ENCODE data around the gene VPS36. TPM values are rescaled to one million over a fixed set of nuclear protein-coding genes. Genes with fewer than 3 reads are reported as not detected.

The VPS36 gene
- total and polyA plus RNA-seq, 9 of the 15 experiments (the other 6 are each of a cell fraction or from before 2014, with no cell fraction given), result 8.4 to 30.6 (median 23.7) TPM

- TF ChIP-seq CHAMP1 (IDR thresholded peaks at IDR 0.05), result no peak
- peak; percentile 61 for TF ChIP-seq SMAD1 (IDR thresholded peaks at IDR 0.05; ENCODE audit: low read depth, low read length, partially characterized antibody)
- TF ChIP-seq PML (IDR thresholded peaks at IDR 0.05; ENCODE audit: low read length), result 0 out of 2 replicates have a peak, but pooled peaks have one; percentile 33
- TF ChIP-seq ZNF24 (IDR thresholded peaks at IDR 0.05), result no peak
- TF ChIP-seq HDGF (IDR thresholded peaks at IDR 0.05), result peak; percentile 34; the same call in 1 of the 2 replicates
- TF ChIP-seq ASH1L (IDR thresholded peaks at IDR 0.05; ENCODE audit: borderline replicate concordance, low read depth, partially characterized antibody), result peak; percentile 69
- peak; percentile 71 for TF ChIP-seq POLR2B (IDR thresholded peaks at IDR 0.05; ENCODE audit: low read depth, partially characterized antibody)
- TF ChIP-seq POLR2G (IDR thresholded peaks at IDR 0.05; ENCODE audit: low read depth, low read length), result peak; percentile 98
- TF ChIP-seq TRIM24 (IDR thresholded peaks at IDR 0.05), result peak in 1 of 2 experiments; percentile 15; a peak in 1 of 4 replicates
- TF ChIP-seq FOS (IDR thresholded peaks at IDR 0.05; ENCODE audit: extremely low read depth, insufficient read length), result peak; percentile 81
- TF ChIP-seq, protein P1, sequence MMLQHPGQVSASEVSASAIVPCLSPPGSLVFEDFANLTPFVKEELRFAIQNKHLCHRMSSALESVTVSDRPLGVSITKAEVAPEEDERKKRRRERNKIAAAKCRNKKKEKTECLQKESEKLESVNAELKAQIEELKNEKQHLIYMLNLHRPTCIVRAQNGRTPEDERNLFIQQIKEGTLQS (IDR thresholded peaks at IDR 0.05), result no peak
- TF ChIP-seq, protein P1 (CRISPR knock-in tag; conservative IDR thresholded peaks at IDR 0.05), result no peak
- peak; percentile 13; the same call in 1 of the 2 replicates for TF ChIP-seq SIN3B (IDR thresholded peaks at IDR 0.05; ENCODE audit: low read depth)
- TF ChIP-seq, protein P2, sequence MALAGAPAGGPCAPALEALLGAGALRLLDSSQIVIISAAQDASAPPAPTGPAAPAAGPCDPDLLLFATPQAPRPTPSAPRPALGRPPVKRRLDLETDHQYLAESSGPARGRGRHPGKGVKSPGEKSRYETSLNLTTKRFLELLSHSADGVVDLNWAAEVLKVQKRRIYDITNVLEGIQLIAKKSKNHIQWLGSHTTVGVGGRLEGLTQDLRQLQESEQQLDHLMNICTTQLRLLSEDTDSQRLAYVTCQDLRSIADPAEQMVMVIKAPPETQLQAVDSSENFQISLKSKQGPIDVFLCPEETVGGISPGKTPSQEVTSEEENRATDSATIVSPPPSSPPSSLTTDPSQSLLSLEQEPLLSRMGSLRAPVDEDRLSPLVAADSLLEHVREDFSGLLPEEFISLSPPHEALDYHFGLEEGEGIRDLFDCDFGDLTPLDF (CRISPR knock-in tag; IDR thresholded peaks at IDR 0.05), result no peak
- no peak for TF ChIP-seq NKRF (IDR thresholded peaks at IDR 0.05; ENCODE audit: borderline replicate concordance)
- peak; percentile 39; the same call in 1 of the 2 replicates for TF ChIP-seq RB1 (IDR thresholded peaks at IDR 0.05; ENCODE audit: low read depth)
- TF ChIP-seq POLR2AphosphoS5 (IDR thresholded peaks at IDR 0.05; ENCODE audit: control insufficient read depth, insufficient read depth, low read depth, low read length), result peak; percentile 67; the same call in 1 of the 2 replicates
- no peak for TF ChIP-seq ATF1 (CRISPR knock-in tag; IDR thresholded peaks at IDR 0.05)
- TF ChIP-seq ATF1 (tag; IDR thresholded peaks at IDR 0.05), result peak; percentile 82
- peak; percentile 79 for TF ChIP-seq KDM5B (IDR thresholded peaks at IDR 0.05; ENCODE audit: insufficient replicate concordance, low read depth, low read length)
- TF ChIP-seq NFRKB (IDR thresholded peaks at IDR 0.05; ENCODE audit: low read depth), result peak; percentile 35; the same call in 1 of the 2 replicates
- peak; percentile 43 for TF ChIP-seq CREM (IDR thresholded peaks at IDR 0.05; ENCODE audit: low read depth)
These were observed 4.6 kb upstream of the VPS36 start, which contains the start of gene CKAP2 (continued) for GRCh38 chr13:52454820-52455676.
